ENCODE measurements around the gene BAAT.

- no peak for TF ChIP-seq GATA3 (IDR thresholded peaks at IDR 0.05; ENCODE audit: low read depth, low read length)
- no peak for TF ChIP-seq GATA2 (IDR thresholded peaks at IDR 0.05; ENCODE audit: low read depth, low read length)
Observed at GRCh38 chr9:101354143-101354764, 30.6 kb downstream of the BAAT start.
